IMR-90 (cell line): ENCODE data around the gene CAND1.

Experiments
- CEBPB ChIP-seq: IDR thresholded peaks from 2 replicates; pipeline ENCODE4 v1.6.1; 2012; ENCODE audit warnings: low read depth, low read length, improper control_type of control experiment
- CTCF ChIP-seq: conservative IDR thresholded peaks from 2 replicates; pipeline ENCODE4 v1.5.1; 2012; ENCODE audit warnings: mild to moderate bottlenecking, low read depth, low read length, improper control_type of control experiment
- ELK1 ChIP-seq: fragments of 150-350 bp; IDR thresholded peaks from 2 replicates; pipeline ENCODE4 v1.6.1; 2016; ENCODE audit warnings: low read depth, mild to moderate bottlenecking, low read length, moderate library complexity, borderline replicate concordance
- FOS ChIP-seq: fragments of 150-350 bp; IDR thresholded peaks from 2 replicates; pipeline ENCODE4 v1.6.1; 2016; ENCODE audit warnings: low read depth, low read length
- MAFK ChIP-seq: IDR thresholded peaks from 2 replicates; pipeline ENCODE4 v1.6.1; 2012; ENCODE audit warnings: low read depth, low read length, improper control_type of control experiment
- MAZ ChIP-seq: IDR thresholded peaks from 2 replicates; pipeline ENCODE4 v1.6.1; 2012; ENCODE audit warnings: low read depth, mild to moderate bottlenecking, low read length, improper control_type of control experiment, moderate library complexity, borderline replicate concordance
- POLR2A ChIP-seq: IDR thresholded peaks from 2 replicates; pipeline ENCODE4 v1.6.1; 2012; ENCODE audit warnings: mild to moderate bottlenecking, low read depth, low read length
- RAD21 ChIP-seq: IDR thresholded peaks from 2 replicates; pipeline ENCODE4 v1.6.1; 2012; ENCODE audit warnings: low read length, improper control_type of control experiment
- RFX5 ChIP-seq: IDR thresholded peaks from 2 replicates; pipeline ENCODE4 v1.8.0; 2012; ENCODE audit warnings: low read depth, mild to moderate bottlenecking, low read length, moderate library complexity
- USF2 ChIP-seq: fragments of 150-350 bp; IDR thresholded peaks from 2 replicates; pipeline ENCODE4 v1.6.1; 2017; ENCODE audit warnings: mild to moderate bottlenecking, antibody characterized with exemption, low read length, low read depth

GRCh38 chr12:67331828-67332227 lies 62.7 kb downstream of the CAND1 start:
- TF ChIP-seq POLR2A (no peak), ELK1 (no peak), CTCF (no peak), CEBPB (no peak), MAFK (peak; percentile 90), RAD21 (no peak), RFX5 (no peak), USF2 (no peak), FOS (no peak), MAZ (no peak)
